H9 (cell line): Measurements from ENCODE around the gene BICDL1. TPM values are rescaled to one million over a fixed set of nuclear protein-coding genes. Genes with fewer than 3 reads are reported as not detected.

Experiments used
- DNase-seq: peaks from one replicate; pipeline ENCODE4 v3.0.0-alpha.2; 2017
- H2AFZ ChIP-seq: one replicate; pipeline ENCODE4 v1.6.1; 2013; ENCODE audit warnings: mild to moderate bottlenecking, low read length, control low read depth, moderate library complexity
- H2AK5ac ChIP-seq: 2 replicates; pipeline ENCODE4 v1.6.1; 2013; ENCODE audit warnings: low read length, control low read depth, mixed read lengths; ENCODE audit not compliant: insufficient read length
- H2BK120ac ChIP-seq: one replicate; pipeline ENCODE4 v1.6.1; 2013; ENCODE audit warnings: low read depth, mild to moderate bottlenecking, low read length, control low read depth, inconsistent platforms; ENCODE audit not compliant: poor library complexity, severe bottlenecking
- H2BK12ac ChIP-seq: 2 replicates; pipeline ENCODE4 v1.6.1; 2013; ENCODE audit warnings: low read length, control low read depth, mixed read lengths, low read depth; ENCODE audit not compliant: insufficient read length
- H2BK15ac ChIP-seq: 2 replicates; pipeline ENCODE4 v1.6.1; 2013; ENCODE audit warnings: low read depth, low read length, control low read depth
- H2BK20ac ChIP-seq: one replicate; pipeline ENCODE4 v1.6.1; 2013; ENCODE audit warnings: low read depth, mild to moderate bottlenecking, low read length, control low read depth, inconsistent platforms; ENCODE audit not compliant: poor library complexity, severe bottlenecking
- H2BK5ac ChIP-seq: 2 replicates; pipeline ENCODE4 v1.6.1; 2013; ENCODE audit warnings: low read length, control low read depth, mixed read lengths; ENCODE audit not compliant: insufficient read length
- H3K14ac ChIP-seq: 2 replicates; pipeline ENCODE4 v1.6.1; 2013; ENCODE audit warnings: low read length, control low read depth; ENCODE audit not compliant: insufficient read depth
- H3K18ac ChIP-seq: 2 replicates; pipeline ENCODE4 v1.6.1; 2013; ENCODE audit warnings: low read depth, mild to moderate bottlenecking, mixed read lengths, low read length, control low read depth; ENCODE audit not compliant: insufficient read length
- H3K23ac ChIP-seq: 2 replicates; pipeline ENCODE4 v1.6.1; 2013; ENCODE audit warnings: low read length, control low read depth, mixed read lengths, low read depth; ENCODE audit not compliant: insufficient read length
- H3K23me2 ChIP-seq: 2 replicates; pipeline ENCODE4 v1.6.1; 2013; ENCODE audit warnings: low read depth, mild to moderate bottlenecking, mixed read lengths, low read length, control low read depth; ENCODE audit not compliant: insufficient read length, poor library complexity, severe bottlenecking
- H3K27ac ChIP-seq: 2 replicates; pipeline ENCODE4 v1.5.1; 2013; ENCODE audit warnings: low read length, control low read depth, mixed read lengths, low read depth; ENCODE audit not compliant: insufficient read length
- H3K27me3 ChIP-seq: 2 replicates; pipeline ENCODE4 v1.6.1; 2013; ENCODE audit warnings: low read length, control low read depth, inconsistent platforms; ENCODE audit not compliant: insufficient read depth
- H3K4ac ChIP-seq: 2 replicates; pipeline ENCODE4 v1.6.1; 2013; ENCODE audit warnings: low read depth, mild to moderate bottlenecking, control low read depth, inconsistent platforms, low read length, moderate library complexity
- H3K4me1 ChIP-seq: 2 replicates; pipeline ENCODE4 v1.6.1; 2013; ENCODE audit warnings: low read length, control low read depth, inconsistent platforms; ENCODE audit not compliant: insufficient read depth
- H3K4me2 ChIP-seq: 2 replicates; pipeline ENCODE4 v1.6.1; 2013; ENCODE audit warnings: low read length, control low read depth, mixed read lengths; ENCODE audit not compliant: insufficient read length, insufficient read depth
- H3K56ac ChIP-seq: 2 replicates; pipeline ENCODE4 v1.6.1; 2013; ENCODE audit warnings: low read depth, mild to moderate bottlenecking, mixed read lengths, low read length, control low read depth; ENCODE audit not compliant: insufficient read length
- H3K79me1 ChIP-seq: 2 replicates; pipeline ENCODE4 v1.6.1; 2013; ENCODE audit warnings: low read depth, mild to moderate bottlenecking, moderate library complexity, low read length, control low read depth, inconsistent platforms; ENCODE audit not compliant: insufficient read depth, poor library complexity, severe bottlenecking
- H3K79me2 ChIP-seq: 2 replicates; pipeline ENCODE4 v1.6.1; 2013; ENCODE audit warnings: low read length, control low read depth, inconsistent platforms; ENCODE audit not compliant: insufficient read depth
- H3K9ac ChIP-seq: 2 replicates; pipeline ENCODE4 v1.6.1; 2013; ENCODE audit warnings: low read length, control low read depth, mixed read lengths; ENCODE audit not compliant: insufficient read length; ENCODE audit errors: extremely low read depth
- H3K9me3 ChIP-seq: one replicate; pipeline ENCODE4 v1.6.1; 2013; ENCODE audit warnings: low read depth, low read length, inconsistent platforms; ENCODE audit not compliant: control insufficient read depth
- H3T11ph ChIP-seq: one replicate; pipeline ENCODE4 v1.6.1; 2013; ENCODE audit warnings: mild to moderate bottlenecking, low read length, control low read depth, inconsistent platforms
- H4K20me1 ChIP-seq: one replicate; pipeline ENCODE4 v1.6.1; 2013; ENCODE audit not compliant: control insufficient read depth, insufficient read length, insufficient read depth
- H4K5ac ChIP-seq: 2 replicates; pipeline ENCODE4 v1.6.1; 2013; ENCODE audit warnings: low read depth, mild to moderate bottlenecking, mixed read lengths, low read length, control low read depth; ENCODE audit not compliant: insufficient read length
- H4K8ac ChIP-seq: replicated peaks from 2 replicates; pipeline ENCODE4 v1.6.1; 2013; ENCODE audit warnings: low read length, control low read depth, mixed read lengths, low read depth; ENCODE audit not compliant: insufficient read length
- H4K91ac ChIP-seq: 2 replicates; pipeline ENCODE4 v1.6.1; 2013; ENCODE audit warnings: low read depth, mild to moderate bottlenecking, moderate library complexity, mixed read lengths, low read length, control low read depth; ENCODE audit not compliant: insufficient read length
- H3K27ac Mint-ChIP-seq, 3 experiments: 2 replicates in 2 of 3; 3 replicates in 1 of 3; pipeline ENCODE4 v1.8.0; 2020 to 2021; ENCODE audit warnings: mixed read lengths in 3 of 3, mild to moderate bottlenecking in 1 of 3, moderate library complexity in 1 of 3
- H3K27me3 Mint-ChIP-seq: 2 replicates; pipeline ENCODE4 v1.8.0; 2021; ENCODE audit warnings: low read depth, mild to moderate bottlenecking, moderate library complexity, mixed read lengths
- H3K36me3 Mint-ChIP-seq, 3 experiments: 2 replicates in 2 of 3; 3 replicates in 1 of 3; pipeline ENCODE4 v1.8.0; 2020 to 2021; ENCODE audit warnings: low read depth in 3 of 3, mixed read lengths in 3 of 3; ENCODE audit not compliant: insufficient read depth in 1 of 3
- H3K4me1 Mint-ChIP-seq, 2 experiments: 2 replicates each; pipeline ENCODE4 v1.8.0; 2020; ENCODE audit warnings: mixed read lengths in 2 of 2
- H3K4me3 Mint-ChIP-seq, 2 experiments: 2 replicates in 1 of 2; 3 replicates in 1 of 2; pipeline ENCODE4 v1.8.0; 2020 to 2021; ENCODE audit warnings: mild to moderate bottlenecking in 2 of 2, mixed read lengths in 2 of 2, moderate library complexity in 1 of 2
- H3K9me3 Mint-ChIP-seq, 2 experiments: 2 replicates in 1 of 2; 3 replicates in 1 of 2; pipeline ENCODE4 v1.8.0; 2020; ENCODE audit warnings: mild to moderate bottlenecking in 2 of 2, mixed read lengths in 2 of 2, moderate library complexity in 1 of 2
- CTCF ChIP-seq: fragments of 200-600 bp; sonication (generic); conservative IDR thresholded peaks from 3 replicates; pipeline ENCODE4 v1.8.0; 2021; ENCODE audit warnings: antibody characterized with exemption, mild to moderate bottlenecking
- WGBS: extraction: QIAGEN DNeasy Blood & Tissue Kit; methylation state at CpG from one replicate; pipeline ENCODE4 v1.1.7; 2013; ENCODE audit warnings: missing lambda C conversion rate, low lambda C conversion rate, mixed read lengths; ENCODE audit not compliant: insufficient read length; ENCODE audit errors: extremely low coverage; 5-methylcytosine and 5-hydroxymethylcytosine counted together
- total RNA-seq: library from RNA; stranded (reverse); gene quantifications from 2 replicates; pipeline ENCODE4 v1.2.1, GENCODE V29; 2021

Gene BICDL1
- total RNA-seq, 1 experiment from 2014 or later = 13.8 TPM

- no peak overlapping the region for H3K4me2 ChIP-seq
- H3K4me3 Mint-ChIP-seq = no peak overlapping the region
Measured at GRCh38 chr12:119992129-119992705, 3.2 kb downstream of the BICDL1 start.

More at GRCh38 chr12:119992129-119992705, 3.2 kb downstream of the BICDL1 start:
- no peaks in the 10 kb centered on the region for H3K79me2 ChIP-seq
- no peak for DNase-seq
- H3K4ac ChIP-seq = no peak overlapping the region
- no peak overlapping the region for H2BK15ac ChIP-seq
- H4K5ac ChIP-seq = no peak overlapping the region
- Mint-ChIP-seq H3K4me1 (peaks cover 19 to 23% of the 10 kb centered on the region in 2 experiments), H3K27me3 (peaks cover 16% of the 10 kb centered on the region), H3K9me3 (no peaks in the 10 kb centered on the region), H3K36me3 (peaks cover 3 to 14% (median 13%) of the 10 kb centered on the region in 3 experiments; a peak in 5 of 7 replicates), H3K27ac (no peak overlapping the region)
- TF ChIP-seq CTCF = no peak
- H3K9ac ChIP-seq = no peak overlapping the region
- no peak overlapping the region for H3K27ac ChIP-seq
- H2BK5ac ChIP-seq = no peak overlapping the region
- H3K79me1 ChIP-seq = no peaks in the 10 kb centered on the region
- no peak overlapping the region for H3K14ac ChIP-seq
- no peaks in the 10 kb centered on the region for H4K20me1 ChIP-seq
- no peaks in the 10 kb centered on the region for H3K9me3 ChIP-seq
- no peak overlapping the region for H3K56ac ChIP-seq
- H2BK20ac ChIP-seq = no peak overlapping the region
- H4K91ac ChIP-seq = no peak overlapping the region
- no peak overlapping the region for H3T11ph ChIP-seq
- no peak overlapping the region for H2BK12ac ChIP-seq
- H3K4me1 ChIP-seq = peaks cover 3% of the 10 kb centered on the region; the same call in 1 of the 2 replicates
- no peak overlapping the region for H3K18ac ChIP-seq
- no peak overlapping the region for H2AK5ac ChIP-seq
- no peak overlapping the region for H2AFZ ChIP-seq
- H3K27me3 ChIP-seq = no peaks in the 10 kb centered on the region
- peaks cover 7% of the 10 kb centered on the region for H3K23me2 ChIP-seq
- no peak overlapping the region for H3K23ac ChIP-seq
- WGBS = no CpG with 5 or more reads among the region's 5 CpGs
- H4K8ac ChIP-seq = no peak overlapping the region
- no peak overlapping the region for H2BK120ac ChIP-seq
